Measurements from ENCODE around the gene ZNF445.

- TF ChIP-seq EP300 (IDR thresholded peaks at IDR 0.05; ENCODE audit: borderline replicate concordance) (no peak), MAX (IDR thresholded peaks at IDR 0.05) (no peak), RAD21 (IDR thresholded peaks at IDR 0.05; ENCODE audit: low read depth) (no peak)
These were observed 47.6 kb upstream of the ZNF445 start for GRCh38 chr3:44525060-44525459.
